Sigmoid colon (tissue), 7 donors: Measurements from ENCODE around the gene RPL10. TPM values are rescaled to one million over a fixed set of nuclear protein-coding genes. Genes with fewer than 3 reads are reported as not detected.

Source experiments
- DNase-seq: peaks from one replicate; pipeline ENCODE4 v3.0.0-alpha.2; 2019
- H3K27ac ChIP-seq, 4 donors: fragments of 200-600 bp; sonication (generic); one replicate each; pipeline ENCODE4 v1.5.1; 2016 to 2019; ENCODE audit warnings: mild to moderate bottlenecking in 1 of 4
- H3K27me3 ChIP-seq, 3 donors: fragments of 200-600 bp; sonication (generic); one replicate each; pipeline ENCODE4 v1.5.1; 2019; ENCODE audit warnings: mild to moderate bottlenecking in 1 of 3
- H3K36me3 ChIP-seq, 4 donors: fragments of 200-600 bp; sonication (generic); one replicate each; pipeline ENCODE4 v1.5.1; 2016 to 2019
- H3K4me1 ChIP-seq, 4 donors: fragments of 200-600 bp; sonication (generic); one replicate each; pipeline ENCODE4 v1.5.1; 2017 to 2019
- H3K4me3 ChIP-seq, 4 donors: fragments of 200-600 bp; sonication (generic); one replicate each; pipeline ENCODE4 v1.5.1; 2017 to 2019; ENCODE audit warnings: mild to moderate bottlenecking in 2 of 4, moderate library complexity in 1 of 4
- H3K9me3 ChIP-seq, 4 donors: fragments of 200-600 bp in 3 of 4; sonication (generic) in 3 of 4; one replicate each; pipeline versions ENCODE4 v1.5.1 to v1.6.1; 2013 to 2019
- EP300 ChIP-seq, 4 donors: sonication (generic); formaldehyde crosslinking; IDR thresholded peaks; one replicate each; pipeline ENCODE4 v1.6.1; 2017; ENCODE audit warnings: antibody characterized with exemption in 4 of 4
- POLR2A ChIP-seq, 2 donors: fragments of 450-650 bp; IDR thresholded peaks; one replicate each; pipeline ENCODE4 v1.6.1; 2016; ENCODE audit warnings: antibody characterized with exemption in 2 of 2, mild to moderate bottlenecking in 2 of 2, moderate library complexity in 2 of 2
- POLR2AphosphoS5 ChIP-seq, 4 donors: sonication (generic); formaldehyde crosslinking; IDR thresholded peaks; one replicate each; pipeline ENCODE4 v1.6.1; 2017; ENCODE audit warnings: antibody characterized with exemption in 4 of 4
- WGBS, 2 donors: extraction: QIAGEN DNeasy Blood & Tissue Kit; methylation state at CpG; one replicate each; pipeline ENCODE4 v1.1.7; 2013; 5-methylcytosine and 5-hydroxymethylcytosine counted together
- intact Hi-C: fragments of 100-400 bp; cut with DNase I; formaldehyde crosslinking; loops from one replicate; pipeline ENCODE4 v1.15.1; 2023
- polyA plus RNA-seq, 3 donors: library from polyadenylated mRNA; stranded (reverse); fragments of 200-250 nt; gene quantifications; one replicate each; pipeline ENCODE4 v1.2.3, GENCODE V29; 2013
- total RNA-seq, 4 donors: library from RNA; depleted of rRNA; stranded (reverse); fragments of >200 nt; gene quantifications; one replicate each; pipeline ENCODE4 v1.1.0, GENCODE V29; 2016
- TF ChIP-seq, protein P1 (sequence below), 4 experiments: fragments of 450-650 bp in 3 of 4; fragments of 200-600 bp in 1 of 4; IDR thresholded peaks; one replicate each; pipeline ENCODE4 v1.5.1; 2016 to 2019; ENCODE audit warnings: antibody characterized with exemption in 4 of 4, mild to moderate bottlenecking in 3 of 4, moderate library complexity in 2 of 4
- donor health status: healthy with polysubstance abuse.
- donor health status: Bipolar disorder and iron deficiency.
- donor health status: healthy.

Gene RPL10
- total and polyA plus RNA-seq, 7 donors: 3,138 to 8,651 (median 5,003) TPM

DNA sequence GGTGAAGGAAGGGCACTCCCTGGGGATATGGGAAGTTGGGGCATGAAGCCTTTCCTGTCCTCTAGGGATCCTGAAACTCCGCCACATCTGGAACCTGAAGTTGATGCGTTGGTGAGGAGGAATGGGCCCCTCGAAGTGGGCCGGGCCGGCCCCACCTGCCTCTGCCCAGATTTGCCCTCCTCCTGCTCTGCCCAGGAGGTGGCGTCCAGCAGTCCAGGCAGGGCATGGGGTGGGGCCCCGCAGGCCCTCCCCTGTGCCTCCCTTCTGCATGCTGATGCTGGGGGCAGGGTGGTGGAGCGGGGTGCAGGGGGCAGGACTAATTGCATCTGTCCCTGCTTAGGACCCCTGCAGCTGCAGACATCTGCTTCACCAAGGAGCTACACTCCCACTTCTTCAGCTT lies 15.0 kb downstream of the RPL10 start:
- Histone ChIP-seq H3K27ac (peak overlapping the region in 2 of 4 donors; percentile 93), H3K27me3 (no peaks in the 10 kb centered on the region), H3K9me3 (no peaks in the 10 kb centered on the region), H3K4me3 (no peak overlapping the region), H3K4me1 (peaks cover 0 to 8% (median 7%) of the 10 kb centered on the region in 4 donors), H3K36me3 (no peaks in the 10 kb centered on the region)
- TF ChIP-seq POLR2AphosphoS5 (IDR thresholded peaks at IDR 0.05) (no peak), POLR2A (IDR thresholded peaks at IDR 0.05) (no peak), EP300 (IDR thresholded peaks at IDR 0.05) (no peak)
- TF ChIP-seq, protein P1, sequence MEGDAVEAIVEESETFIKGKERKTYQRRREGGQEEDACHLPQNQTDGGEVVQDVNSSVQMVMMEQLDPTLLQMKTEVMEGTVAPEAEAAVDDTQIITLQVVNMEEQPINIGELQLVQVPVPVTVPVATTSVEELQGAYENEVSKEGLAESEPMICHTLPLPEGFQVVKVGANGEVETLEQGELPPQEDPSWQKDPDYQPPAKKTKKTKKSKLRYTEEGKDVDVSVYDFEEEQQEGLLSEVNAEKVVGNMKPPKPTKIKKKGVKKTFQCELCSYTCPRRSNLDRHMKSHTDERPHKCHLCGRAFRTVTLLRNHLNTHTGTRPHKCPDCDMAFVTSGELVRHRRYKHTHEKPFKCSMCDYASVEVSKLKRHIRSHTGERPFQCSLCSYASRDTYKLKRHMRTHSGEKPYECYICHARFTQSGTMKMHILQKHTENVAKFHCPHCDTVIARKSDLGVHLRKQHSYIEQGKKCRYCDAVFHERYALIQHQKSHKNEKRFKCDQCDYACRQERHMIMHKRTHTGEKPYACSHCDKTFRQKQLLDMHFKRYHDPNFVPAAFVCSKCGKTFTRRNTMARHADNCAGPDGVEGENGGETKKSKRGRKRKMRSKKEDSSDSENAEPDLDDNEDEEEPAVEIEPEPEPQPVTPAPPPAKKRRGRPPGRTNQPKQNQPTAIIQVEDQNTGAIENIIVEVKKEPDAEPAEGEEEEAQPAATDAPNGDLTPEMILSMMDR (IDR thresholded peaks at IDR 0.05): no peak
- intact Hi-C loops: loop anchor here (5.0 kb wide), 1 partner anchor 64 kb away; the partner anchor contains the start of gene LAGE3
- no peak for DNase-seq
- WGBS, 2 donors: 43 to 78% methylated on average over 8 of the region's 8 CpGs

DNA sequence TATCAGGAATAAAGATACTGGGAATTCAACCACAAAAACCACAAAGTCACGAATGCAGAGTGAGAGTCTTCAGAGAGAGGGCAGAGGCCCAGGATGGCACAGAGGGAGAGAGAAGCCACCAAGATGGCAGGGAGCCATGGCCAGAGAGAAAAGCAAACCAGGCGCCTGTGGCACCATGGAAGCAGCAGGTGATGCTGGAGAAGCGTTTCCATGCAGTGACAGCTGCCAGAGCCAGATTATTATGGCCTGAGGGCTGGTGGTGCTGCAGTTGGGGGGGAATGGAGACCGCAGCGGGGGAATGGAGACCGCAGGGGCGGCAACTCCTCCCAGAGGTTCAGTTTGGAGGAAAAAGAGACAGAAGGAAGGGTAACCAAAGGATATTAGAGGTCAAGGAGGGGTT lies 19.0 kb downstream of the RPL10 start:
- H3K27ac ChIP-seq: no peak overlapping the region
- no peak overlapping the region for H3K4me3 ChIP-seq
- no peaks in the 10 kb centered on the region for H3K9me3 ChIP-seq
- TF ChIP-seq, protein P1 (IDR thresholded peaks at IDR 0.05): no peak
- TF ChIP-seq POLR2A (IDR thresholded peaks at IDR 0.05) (no peak), EP300 (IDR thresholded peaks at IDR 0.05) (no peak), POLR2AphosphoS5 (IDR thresholded peaks at IDR 0.05) (no peak)
- 80% methylated on average over 7 of the region's 7 CpGs for WGBS, 2 donors
- intact Hi-C loops: no loop called here
- H3K27me3 ChIP-seq: no peaks in the 10 kb centered on the region
- H3K36me3 ChIP-seq: no peaks in the 10 kb centered on the region
- H3K4me1 ChIP-seq: peaks cover 0 to 7% (median 6%) of the 10 kb centered on the region in 4 donors
- DNase-seq: no peak

DNA sequence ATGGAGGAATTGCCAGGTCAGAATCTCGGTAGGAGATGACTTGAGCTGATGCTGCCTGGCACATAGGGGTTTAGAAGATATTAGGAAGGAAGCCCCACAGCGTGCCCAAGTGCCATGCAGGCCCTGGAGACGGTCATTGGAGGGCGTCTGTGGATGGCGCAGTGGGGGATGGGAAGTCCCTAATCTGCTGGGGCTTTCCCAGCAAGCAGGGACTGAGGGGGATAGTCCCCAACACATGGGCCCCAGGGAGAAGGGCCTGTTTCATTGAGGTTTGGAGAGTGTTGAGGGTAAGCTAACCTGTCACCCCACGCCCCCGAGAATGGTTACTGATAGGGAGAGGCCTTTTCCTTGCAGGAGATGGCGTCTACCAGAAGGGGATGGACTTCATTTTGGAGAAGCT lies 21.0 kb downstream of the RPL10 start:
- no peaks in the 10 kb centered on the region for H3K4me1 ChIP-seq
- WGBS, 2 donors: 88 to 91% methylated on average over 8 of the region's 8 CpGs
- no peak overlapping the region for H3K4me3 ChIP-seq
- no peaks in the 10 kb centered on the region for H3K9me3 ChIP-seq
- peak overlapping the region in 1 of 4 donors; percentile 27 for H3K27ac ChIP-seq
- H3K27me3 ChIP-seq: no peaks in the 10 kb centered on the region
- H3K36me3 ChIP-seq: no peaks in the 10 kb centered on the region
- intact Hi-C loops: no loop called here
- no peak for DNase-seq
- TF ChIP-seq, protein P1 (IDR thresholded peaks at IDR 0.05): no peak
- TF ChIP-seq EP300 (IDR thresholded peaks at IDR 0.05): no peak
- no peak for TF ChIP-seq POLR2AphosphoS5 (IDR thresholded peaks at IDR 0.05)
- TF ChIP-seq POLR2A (IDR thresholded peaks at IDR 0.05): no peak

DNA sequence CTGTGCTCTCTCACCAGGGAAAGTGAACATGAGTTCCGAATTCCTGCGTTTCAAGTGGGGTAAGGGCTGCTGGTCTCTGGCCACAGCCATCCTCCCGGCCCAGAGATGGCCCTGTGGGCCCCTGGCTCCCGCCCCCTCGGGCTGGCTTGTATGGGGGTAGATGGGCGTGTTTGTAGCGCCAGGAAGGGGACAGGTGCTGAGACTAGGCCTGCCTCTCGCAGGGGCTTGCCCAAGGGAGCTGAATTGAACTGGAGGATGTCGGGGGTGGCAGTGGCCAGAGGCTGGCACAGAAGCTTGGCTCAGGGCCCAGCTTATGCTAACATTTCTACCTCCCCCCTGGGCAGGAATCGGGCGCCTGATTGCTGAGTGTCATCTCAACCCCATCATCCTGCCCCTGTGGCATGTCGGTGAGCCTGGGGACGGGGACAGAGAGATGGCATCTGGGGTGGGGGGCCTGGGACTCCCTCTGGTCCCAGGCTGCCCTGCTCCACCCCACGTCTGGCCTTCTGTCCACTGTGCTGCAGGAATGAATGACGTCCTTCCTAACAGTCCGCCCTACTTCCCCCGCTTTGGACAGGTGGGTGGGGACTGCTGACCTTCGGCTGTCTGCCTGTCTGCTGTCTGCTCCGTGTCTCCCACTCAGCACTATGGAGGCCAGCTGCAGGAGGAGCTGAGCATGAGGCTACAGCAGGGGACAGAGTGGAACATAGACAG lies 21.7 kb downstream of the RPL10 start:
- Histone ChIP-seq H3K27ac (peak overlapping the region in 1 of 4 donors; percentile 27), H3K36me3 (no peaks in the 10 kb centered on the region), H3K9me3 (no peaks in the 10 kb centered on the region), H3K27me3 (no peaks in the 10 kb centered on the region), H3K4me3 (no peak overlapping the region), H3K4me1 (no peaks in the 10 kb centered on the region)
- no peak for DNase-seq
- intact Hi-C loops: no loop called here
- 86 to 90% methylated on average over 19 of the region's 19 CpGs for WGBS, 2 donors
- TF ChIP-seq POLR2A (IDR thresholded peaks at IDR 0.05): no peak
- TF ChIP-seq, protein P1 (IDR thresholded peaks at IDR 0.05): no peak

DNA sequence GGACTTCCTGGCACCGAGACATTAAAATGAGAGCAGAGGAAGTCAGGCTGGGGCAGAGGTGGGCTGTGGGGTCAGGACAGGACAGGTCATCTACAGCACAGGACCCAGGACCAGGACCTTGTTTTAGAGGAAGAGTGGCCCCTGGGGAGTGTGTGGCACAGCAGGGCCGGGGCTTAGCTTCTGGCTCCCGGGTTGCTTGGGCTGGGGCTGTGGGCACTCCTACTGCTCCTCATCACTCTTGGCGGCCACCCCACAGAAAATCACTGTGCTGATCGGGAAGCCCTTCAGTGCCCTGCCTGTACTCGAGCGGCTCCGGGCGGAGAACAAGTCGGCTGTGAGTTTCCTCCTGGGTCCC lies 22.2 kb downstream of the RPL10 start:
- WGBS, 2 donors: 91 to 94% methylated on average over 10 of the region's 10 CpGs
- Histone ChIP-seq H3K4me1 (no peaks in the 10 kb centered on the region), H3K27ac (peak overlapping the region in 1 of 4 donors; percentile 27), H3K27me3 (no peaks in the 10 kb centered on the region), H3K36me3 (no peaks in the 10 kb centered on the region), H3K9me3 (no peaks in the 10 kb centered on the region), H3K4me3 (no peak overlapping the region)
- DNase-seq: no peak
- intact Hi-C loops: no loop called here
- TF ChIP-seq EP300 (IDR thresholded peaks at IDR 0.05) (no peak), POLR2A (IDR thresholded peaks at IDR 0.05) (no peak)
- TF ChIP-seq, protein P1 (IDR thresholded peaks at IDR 0.05): no peak
